C4-2B (cell line): ENCODE results near the gene ELP2.
"Not testable (repeated sequence)": the region's sequence is repeated elsewhere in the genome, so short reads cannot be mapped to it uniquely, and the experiment has no call there.

Experiments
- H3K27ac ChIP-seq: fragments of 450-650 bp; 2 replicates; pipeline ENCODE4 v1.5.1; 2017
- CTCF ChIP-seq: fragments of 450-650 bp; conservative IDR thresholded peaks from 2 replicates; pipeline ENCODE4 v1.5.1; 2017; ENCODE audit warnings: mild to moderate bottlenecking
- ZFX ChIP-seq: fragments of 450-650 bp; IDR thresholded peaks from 2 replicates; pipeline ENCODE4 v1.6.1; 2017

ELP2 gene

GRCh38 chr18:36160959-36161371, 31.3 kb downstream of the ELP2 start:
- TF ChIP-seq ZFX (no peak), CTCF (no peak)
- no peak overlapping the region for H3K27ac ChIP-seq

GRCh38 chr18:36162981-36163380, 33.3 kb downstream of the ELP2 start:
- TF ChIP-seq CTCF, result no peak
- TF ChIP-seq ZFX, result no peak
- H3K27ac ChIP-seq, result no peak overlapping the region

DNA sequence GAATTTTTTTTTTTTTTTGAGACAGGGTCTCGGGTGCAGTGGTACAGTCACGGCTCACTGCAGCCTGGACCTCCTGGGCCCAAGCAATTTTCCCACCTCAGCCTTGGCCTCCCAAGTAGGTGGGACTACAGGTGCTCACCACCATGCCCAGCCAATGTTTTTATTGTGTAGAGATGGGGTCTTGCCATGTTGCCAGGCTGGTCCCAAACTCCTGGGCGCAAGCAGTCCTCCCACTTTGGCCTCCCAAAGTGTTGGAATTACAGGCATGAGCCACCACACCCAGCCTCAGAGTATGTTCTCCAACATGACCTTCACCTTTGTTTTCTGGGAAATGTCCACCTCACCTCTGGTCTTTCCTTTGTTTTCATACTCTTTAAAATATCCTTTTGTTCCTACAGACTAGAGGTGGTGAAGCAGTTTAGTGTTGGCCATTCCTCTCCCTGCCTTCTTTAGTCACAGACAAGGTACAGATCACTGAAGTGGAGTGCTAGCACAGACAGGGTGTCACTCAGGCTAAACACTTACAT, 38.1 kb downstream of the ELP2 start:
- no peak overlapping the region for H3K27ac ChIP-seq
- no peak for TF ChIP-seq CTCF
- no peak for TF ChIP-seq ZFX

GRCh38 chr18:36168296-36168695, 38.6 kb downstream of the ELP2 start:
- H3K27ac ChIP-seq, result not testable (repeated sequence)

DNA sequence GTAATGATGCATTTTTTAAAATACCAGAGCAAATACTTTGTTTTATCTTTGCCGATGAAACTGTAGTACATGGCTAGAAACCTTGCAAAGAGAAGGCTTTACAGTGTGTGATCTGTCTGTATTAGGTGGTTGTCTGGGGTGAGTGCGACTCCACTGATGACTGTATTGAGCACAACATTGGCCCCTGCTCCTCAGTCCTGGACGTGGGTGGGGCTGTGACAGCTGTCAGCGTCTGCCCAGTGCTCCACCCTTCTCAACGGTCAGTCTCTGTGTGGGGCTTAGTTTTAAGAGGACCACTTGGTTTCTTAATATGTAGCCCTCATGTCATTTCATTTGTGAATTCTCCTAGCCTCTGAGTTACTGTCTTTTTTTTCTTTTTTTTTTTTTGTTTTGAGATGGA, 40.2 kb downstream of the ELP2 start:
- TF ChIP-seq ZFX (no peak), CTCF (no peak)
- no peak overlapping the region for H3K27ac ChIP-seq

- no peak for TF ChIP-seq ZFX
- TF ChIP-seq CTCF, result no peak
- no peak overlapping the region for H3K27ac ChIP-seq
These were observed 45.8 kb downstream of the ELP2 start for GRCh38 chr18:36175481-36175880.

- no peak overlapping the region for H3K27ac ChIP-seq
- TF ChIP-seq ZFX (no peak), CTCF (no peak)
These were observed 46.5 kb downstream of the ELP2 start for GRCh38 chr18:36176177-36176584.

- no peak overlapping the region for H3K27ac ChIP-seq
- TF ChIP-seq CTCF (no peak), ZFX (no peak)
These were observed 47.0 kb downstream of the ELP2 start for GRCh38 chr18:36176711-36177110.
